K562 (cell line): ENCODE data around the gene ZGLP1. TPM values are rescaled to one million over a fixed set of nuclear protein-coding genes. Genes with fewer than 3 reads are reported as not detected.

ENCODE experiments used
- ARNT ChIP-seq, 2 experiments: fragments of 450-650 bp; IDR thresholded peaks; 2 replicates each; pipeline ENCODE4 v1.6.1; 2016; ENCODE audit warnings: mild to moderate bottlenecking in 1 of 2
- ATF1 ChIP-seq, 2 experiments: fragments of 450-650 bp in 1 of 2; IDR thresholded peaks; 2 replicates each; pipeline ENCODE4 v1.6.1; 2016; ENCODE audit warnings: missing compliant biosample characterization in 1 of 2, missing genetic modification characterization in 1 of 2
- DMBX1 ChIP-seq: fragments of 250-450 bp; sonication (Bioruptor Pico); IDR thresholded peaks from 2 replicates; pipeline ENCODE4 v1.8.0; 2022; ENCODE audit warnings: inconsistent platforms, mild to moderate bottlenecking, moderate library complexity, borderline replicate concordance
- E2F3 ChIP-seq: fragments of 250-450 bp; sonication (Bioruptor Pico); IDR thresholded peaks from 2 replicates; pipeline ENCODE4 v1.4.0; 2020; ENCODE audit warnings: mild to moderate bottlenecking
- E4F1 ChIP-seq: fragments of 250-450 bp; sonication (Bioruptor Pico); IDR thresholded peaks from 2 replicates; pipeline ENCODE4 v1.5.0; 2021; ENCODE audit warnings: mild to moderate bottlenecking, borderline replicate concordance
- EP400 ChIP-seq: fragments of 450-650 bp; IDR thresholded peaks from 2 replicates; pipeline ENCODE4 v1.6.1; 2017; ENCODE audit warnings: antibody characterized with exemption, mild to moderate bottlenecking, moderate library complexity
- EWSR1 ChIP-seq: fragments of 450-650 bp; IDR thresholded peaks from 2 replicates; pipeline ENCODE4 v1.6.1; 2018; ENCODE audit warnings: borderline replicate concordance, mild to moderate bottlenecking, low read depth, moderate library complexity; ENCODE audit not compliant: partially characterized antibody
- FOXM1 ChIP-seq, 2 experiments: fragments of 450-650 bp in 1 of 2; sonication (generic) in 1 of 2; formaldehyde crosslinking in 1 of 2; IDR thresholded peaks; 2 replicates each; pipeline versions ENCODE4 v1.6.1 to v1.9.0; 2017 to 2022; ENCODE audit warnings: low read depth in 2 of 2, mild to moderate bottlenecking in 2 of 2, missing genetic modification reagents in 1 of 2, moderate library complexity in 1 of 2
- FOXP1 ChIP-seq: sonication (generic); formaldehyde crosslinking; IDR thresholded peaks from 2 replicates; pipeline ENCODE4 v1.8.0; 2022; ENCODE audit warnings: mild to moderate bottlenecking, missing genetic modification reagents
- HMG20B ChIP-seq: fragments of 250-450 bp; sonication (Bioruptor Pico); IDR thresholded peaks from 2 replicates; pipeline ENCODE4 v1.5.0; 2021; ENCODE audit warnings: mild to moderate bottlenecking
- MTA1 ChIP-seq: fragments of 450-650 bp; IDR thresholded peaks from 2 replicates; pipeline ENCODE4 v1.6.1; 2017; ENCODE audit warnings: borderline replicate concordance
- POLR3G ChIP-seq: IDR thresholded peaks from 2 replicates; pipeline ENCODE4 v1.6.1; 2011; ENCODE audit not compliant: insufficient read length, insufficient replicate concordance; ENCODE audit errors: extremely low read depth
- SAFB ChIP-seq: fragments of 200-400 bp; formaldehyde crosslinking; IDR thresholded peaks from 2 replicates; pipeline ENCODE4 v1.6.1; 2017; ENCODE audit warnings: low read depth, low read length, borderline replicate concordance
- SNRNP70 ChIP-seq: fragments of 200-400 bp; formaldehyde crosslinking; optimal IDR thresholded peaks from 2 replicates; pipeline ENCODE3; 2017; ENCODE audit warnings: low read depth, low read length
- THAP7 ChIP-seq: fragments of 250-450 bp; sonication (Bioruptor Pico); IDR thresholded peaks from 2 replicates; pipeline ENCODE4 v1.5.0; 2021
- USF2 ChIP-seq: sonication (generic); formaldehyde crosslinking; IDR thresholded peaks from 2 replicates; pipeline ENCODE4 v1.5.0; 2020; ENCODE audit warnings: missing genetic modification reagents
- VEZF1 ChIP-seq: fragments of 200-800 bp; sonication (Bioruptor generic); IDR thresholded peaks from 2 replicates; pipeline ENCODE4 v1.6.1; 2017; ENCODE audit warnings: missing genetic modification characterization, missing compliant biosample characterization
- ZFX ChIP-seq: sonication (generic); formaldehyde crosslinking; IDR thresholded peaks from 2 replicates; pipeline ENCODE4 v1.8.0; 2022; ENCODE audit warnings: mild to moderate bottlenecking, missing genetic modification reagents, moderate library complexity
- ZNF146 ChIP-seq: IDR thresholded peaks from one replicate; pipeline ENCODE4 v1.6.1; 2018; ENCODE audit warnings: missing compliant biosample characterization; ENCODE audit not compliant: unreplicated experiment
- ZNF644 ChIP-seq: fragments of 200-800 bp; sonication (Bioruptor generic); IDR thresholded peaks from 2 replicates; pipeline ENCODE4 v1.6.1; 2016; ENCODE audit warnings: low read depth, missing genetic modification characterization, missing compliant biosample characterization
- ZNF778 ChIP-seq: fragments of 450-650 bp; formaldehyde crosslinking; IDR thresholded peaks from 2 replicates; pipeline ENCODE4 v1.4.0; 2020; ENCODE audit warnings: mild to moderate bottlenecking, moderate library complexity
- polyA plus RNA-seq, 8 experiments: library from polyadenylated mRNA; depleted of rRNA in 4 of 8; stranded (reverse) in 5 of 8; unstranded in 3 of 8; fragments of >200 nt; fragmentation: Nextera tagmentation in 2 of 8; fragmentation: Illumina TruSeq in 1 of 8; extraction: Ambion mirVana in 2 of 8; extraction: Trizol in 1 of 8; gene quantifications; 2 replicates each; pipeline versions ENCODE4 v1.2.1 to v1.2.3, GENCODE V29; 2011 to 2014; ENCODE audit warnings: inconsistent platforms in 1 of 8, missing spikeins in 1 of 8
- total RNA-seq, 7 experiments: library from RNA; depleted of rRNA in 6 of 7; stranded (reverse); fragments of >200 nt in 6 of 7; fragmentation: Illumina TruSeq in 2 of 7; extraction: Trizol in 2 of 7; gene quantifications; 2 replicates each; pipeline versions ENCODE4 v1.2.1 to v1.2.3, GENCODE V29; 2011 to 2021; ENCODE audit warnings: low replicate concordance in 1 of 7

The ZGLP1 gene
- total and polyA plus RNA-seq, 9 of the 15 experiments (the other 6 are each of a cell fraction or from before 2014, with no cell fraction given) = 0.24 to 4.5 (median 2.2) TPM

- TF ChIP-seq E4F1 (CRISPR knock-in tag) (no peak), ZFX (peak; percentile 83), MTA1 (no peak; the same call in 1 of the 2 replicates), SNRNP70 (no peak), ZNF146 (CRISPR knock-in tag) (no peak), VEZF1 (CRISPR knock-in tag) (peak; percentile 79), ZNF778 (CRISPR knock-in tag) (no peak), POLR3G (no peak), E2F3 (CRISPR knock-in tag) (no peak), FOXP1 (CRISPR knock-in tag) (no peak), DMBX1 (CRISPR knock-in tag) (no peak), EWSR1 (no peak), ARNT (IDR thresholded peaks at IDR 0.05) (peak in 1 of 2 experiments; percentile 39; a peak in 1 of 4 replicates), HMG20B (CRISPR knock-in tag) (no peak), SAFB (peak; percentile 42; the same call in 1 of the 2 replicates), THAP7 (no peak), USF2 (CRISPR knock-in tag) (no peak), ZNF644 (tag) (no peak), FOXM1 (IDR thresholded peaks at IDR 0.05; ENCODE audit: low read depth) (no peak), FOXM1 (CRISPR knock-in tag; IDR thresholded peaks at IDR 0.05; ENCODE audit: low read depth) (no peak), ATF1 (CRISPR knock-in tag; IDR thresholded peaks at IDR 0.05) (no peak), ATF1 (tag; IDR thresholded peaks at IDR 0.05) (peak; percentile 33), EP400 (peak; percentile 75)
Observed at GRCh38 chr19:10334588-10335351, 25.2 kb upstream of the ZGLP1 start (continued).
